HepG2 (cell line): ENCODE results near the gene TPX2. TPM values are rescaled to one million over a fixed set of nuclear protein-coding genes. Genes with fewer than 3 reads are reported as not detected.

Experiments
- ATAC-seq: fragments of 200-7000 bp; cut with Tn5 transposase; 3 replicates; pipeline ENCODE4 v1.9.1; 2020; ENCODE audit warnings: mild to moderate bottlenecking, moderate library complexity
- BruUV-seq: library from RNA; stranded (reverse); fragments of 400-500 nt; replicated peaks from 2 replicates; lab custom pipeline; 2021; lab: Mats Ljungman, UMichigan
- CTCF ChIA-PET: fragments of 300-600 bp; formaldehyde crosslinking; extraction: SDS; loops from one replicate; lab custom pipeline; 2021; ENCODE audit warnings: low total read pairs, inconsistent platforms, low intra/inter-chr PET ratio; lab: Yijun Ruan, JAX
- POLR2A ChIA-PET: fragments of 350-600 bp; sonication (Branson Sonifier 250); formaldehyde crosslinking; loops from one replicate; lab custom pipeline; 2020; ENCODE audit warnings: antibody characterized with exemption, inconsistent platforms; lab: Yijun Ruan, JAX
- DNase-seq: peaks from one replicate; pipeline ENCODE4 v3.0.0-alpha.2; 2015; ENCODE audit warnings: low spot score
- FAIRE-seq: peaks from 3 replicates; lab custom pipeline; 2011; peaks lifted over from hg19 to GRCh38; lab: Jason Lieb, UNC
- H2AFZ ChIP-seq: one replicate; pipeline ENCODE4 v1.6.1; 2011; ENCODE audit warnings: low read length, inconsistent platforms
- H3K27ac ChIP-seq: fragments of 300-600 bp; 3 replicates; pipeline ENCODE4 v1.8.0; 2011; ENCODE audit warnings: mixed run types, mild to moderate bottlenecking, mixed read lengths, low read length, inconsistent platforms; ENCODE audit not compliant: insufficient read depth; ENCODE audit errors: extremely low read length
- H3K27me3 ChIP-seq, 2 experiments: fragments of 200-600 bp in 1 of 2; 2 replicates in 1 of 2; 3 replicates in 1 of 2; pipeline versions ENCODE4 v1.6.0 to v1.8.0; 2011; ENCODE audit warnings: low read length in 2 of 2, mild to moderate bottlenecking in 2 of 2, moderate library complexity in 2 of 2, inconsistent platforms in 1 of 2; ENCODE audit not compliant: insufficient read depth in 2 of 2, control insufficient read depth in 1 of 2
- H3K36me3 ChIP-seq, 2 experiments: fragments of 200-600 bp in 1 of 2; replicated peaks in 1 of 2; 2 replicates in 1 of 2; 3 replicates in 1 of 2; pipeline versions ENCODE4 v1.5.1 to v1.8.0; 2011; ENCODE audit warnings: low read length in 2 of 2, inconsistent platforms in 1 of 2; ENCODE audit not compliant: insufficient read depth in 2 of 2, control insufficient read depth in 1 of 2
- H3K4me1 ChIP-seq: 2 replicates; pipeline ENCODE4 v1.5.1; 2012; ENCODE audit warnings: low read length, inconsistent platforms; ENCODE audit not compliant: insufficient read depth
- H3K4me2 ChIP-seq: 2 replicates; pipeline ENCODE4 v1.6.0; 2011; ENCODE audit warnings: low read depth, low read length, inconsistent platforms
- H3K4me3 ChIP-seq, 3 experiments: fragments of 200-600 bp in 1 of 3; sonication (generic), shearing (Covaris generic) in 1 of 3; replicated peaks in 1 of 3; 2 replicates each; pipeline ENCODE4 v1.5.1; 2011 to 2016; ENCODE audit warnings: low read length in 3 of 3, inconsistent platforms in 2 of 3, low read depth in 2 of 3, mild to moderate bottlenecking in 2 of 3, control low read depth in 1 of 3, mixed read lengths in 1 of 3; ENCODE audit not compliant: insufficient read depth in 1 of 3
- H3K79me2 ChIP-seq: one replicate; pipeline ENCODE4 v1.6.1; 2011; ENCODE audit warnings: low read length, inconsistent platforms; ENCODE audit not compliant: insufficient read depth
- H3K9ac ChIP-seq: 2 replicates; pipeline ENCODE4 v1.6.0; 2011; ENCODE audit warnings: mild to moderate bottlenecking, low read depth, low read length, inconsistent platforms; ENCODE audit not compliant: insufficient read depth
- H3K9me3 ChIP-seq: 2 replicates; pipeline ENCODE4 v1.5.1; 2012; ENCODE audit warnings: mild to moderate bottlenecking, low read length
- H4K20me1 ChIP-seq: 2 replicates; pipeline ENCODE4 v1.6.0; 2011; ENCODE audit warnings: inconsistent platforms, mild to moderate bottlenecking, low read length, moderate library complexity; ENCODE audit not compliant: insufficient read depth
- BORCS8-MEF2B ChIP-seq: sonication (generic); formaldehyde crosslinking; IDR thresholded peaks from 2 replicates; pipeline ENCODE4 v1.8.0; 2022; ENCODE audit warnings: mild to moderate bottlenecking, missing genetic modification reagents
- GTF3A ChIP-seq: sonication (generic); formaldehyde crosslinking; conservative IDR thresholded peaks from 2 replicates; pipeline ENCODE4 v1.4.0; 2020; ENCODE audit warnings: mild to moderate bottlenecking, missing genetic modification reagents
- ISL2 ChIP-seq: sonication (generic); formaldehyde crosslinking; IDR thresholded peaks from 2 replicates; pipeline ENCODE4 v1.5.0; 2020; ENCODE audit warnings: missing genetic modification reagents
- KMT2B ChIP-seq: IDR thresholded peaks from 2 replicates; pipeline ENCODE4 v1.6.1; 2016; ENCODE audit warnings: missing genetic modification reagents, missing compliant biosample characterization
- MEIS2 ChIP-seq: sonication (generic); formaldehyde crosslinking; IDR thresholded peaks from 2 replicates; pipeline ENCODE4 v1.9.0; 2021; ENCODE audit warnings: mild to moderate bottlenecking, missing genetic modification reagents
- POLR2A ChIP-seq, 2 experiments: IDR thresholded peaks; 2 replicates each; pipeline ENCODE4 v1.6.1; 2011; ENCODE audit warnings: low read depth in 2 of 2, low read length in 2 of 2, mild to moderate bottlenecking in 1 of 2, moderate library complexity in 1 of 2; ENCODE audit not compliant: insufficient read depth in 1 of 2
- STAT5B ChIP-seq: sonication (generic); formaldehyde crosslinking; IDR thresholded peaks from 2 replicates; pipeline ENCODE4 v1.4.0; 2020; ENCODE audit warnings: missing genetic modification reagents
- TCF7 ChIP-seq: sonication (generic); IDR thresholded peaks from 2 replicates; pipeline ENCODE4 v1.6.1; 2016; ENCODE audit warnings: antibody characterized with exemption, low read depth
- TEAD2 ChIP-seq: sonication (generic); formaldehyde crosslinking; IDR thresholded peaks from 2 replicates; pipeline ENCODE4 v1.9.0; 2021; ENCODE audit warnings: missing genetic modification reagents
- ZFP62 ChIP-seq: sonication (generic); formaldehyde crosslinking; IDR thresholded peaks from 2 replicates; pipeline ENCODE4 v1.4.0; 2020; ENCODE audit warnings: missing genetic modification reagents
- ZMAT3 ChIP-seq: sonication (generic); formaldehyde crosslinking; conservative IDR thresholded peaks from 2 replicates; pipeline ENCODE4 v1.7.0; 2021; ENCODE audit warnings: missing genetic modification reagents
- ZNF205 ChIP-seq: IDR thresholded peaks from 2 replicates; pipeline ENCODE4 v1.6.1; 2018; ENCODE audit warnings: missing biosample characterization, missing genetic modification reagents
- ZNF501 ChIP-seq: sonication (generic); formaldehyde crosslinking; IDR thresholded peaks from 2 replicates; pipeline ENCODE4 v1.5.1; 2020; ENCODE audit warnings: mild to moderate bottlenecking, moderate library complexity, missing genetic modification reagents
- ZNF598 ChIP-seq: sonication (generic); formaldehyde crosslinking; IDR thresholded peaks from 2 replicates; pipeline ENCODE4 v1.5.1; 2020; ENCODE audit warnings: mild to moderate bottlenecking, missing genetic modification reagents, borderline replicate concordance
- ZNF773 ChIP-seq: sonication (generic); formaldehyde crosslinking; IDR thresholded peaks from 2 replicates; pipeline ENCODE4 v1.4.0; 2020; ENCODE audit warnings: missing genetic modification reagents, borderline replicate concordance
- ZNF780A ChIP-seq: sonication (generic); formaldehyde crosslinking; IDR thresholded peaks from 2 replicates; pipeline ENCODE4 v1.8.0; 2022; ENCODE audit warnings: mild to moderate bottlenecking, missing genetic modification reagents, moderate library complexity
- WGBS: methylation state at CpG from one replicate; pipeline ENCODE4 v1.1.6; 2017; ENCODE audit warnings: low lambda C conversion rate; 5-methylcytosine and 5-hydroxymethylcytosine counted together
- in situ Hi-C: cut with HindIII; loops from 2 replicates; pipeline ENCODE4 v1.10.0; 2017; ENCODE audit warnings: low pct_unique_long_range_greater_than_20kb; ENCODE audit not compliant: extremely low pct_ligation_motif_present
- intact Hi-C: fragments of 100-400 bp; cut with micrococcal nuclease; formaldehyde crosslinking; loops from one replicate; pipeline ENCODE4 v1.10.0; 2022; ENCODE audit not compliant: unreplicated experiment
- polyA plus RNA-seq, 8 experiments: library from polyadenylated mRNA; depleted of rRNA in 3 of 8; stranded (reverse) in 7 of 8; unstranded in 1 of 8; fragments of >200 nt; fragmentation: Illumina TruSeq in 4 of 8; extraction: Trizol in 4 of 8; gene quantifications; 2 replicates each; pipeline versions ENCODE4 v1.2.1 to v1.2.3, GENCODE V29; 2011 to 2016; ENCODE audit warnings: low read depth in 4 of 8, missing spikeins in 1 of 8, mixed read lengths in 1 of 8; ENCODE audit not compliant: insufficient read depth in 1 of 8
- total RNA-seq, 5 experiments: library from RNA; depleted of rRNA; stranded (reverse); fragments of >200 nt; fragmentation: Illumina TruSeq; extraction: Trizol; gene quantifications; 2 replicates each; pipeline ENCODE4 v1.2.3, GENCODE V29; 2016; ENCODE audit warnings: low read depth in 1 of 5
- TF ChIP-seq, protein P1 (sequence below): sonication (generic); formaldehyde crosslinking; IDR thresholded peaks from 2 replicates; pipeline ENCODE4 v1.8.0; 2022; ENCODE audit warnings: mild to moderate bottlenecking, missing genetic modification reagents, moderate library complexity
- TF ChIP-seq, protein P2 (sequence below), 2 experiments: sonication (generic) in 1 of 2; formaldehyde crosslinking in 1 of 2; IDR thresholded peaks; 2 replicates each; pipeline versions ENCODE4 v1.6.1 to v1.9.0; 2014 to 2022; ENCODE audit warnings: antibody characterized with exemption in 1 of 2, borderline replicate concordance in 1 of 2, inconsistent platforms in 1 of 2, low read depth in 1 of 2, missing genetic modification reagents in 1 of 2

Gene TPX2
- total and polyA plus RNA-seq, 2 of the 13 experiments (the other 11 are each of a cell fraction or from before 2014, with no cell fraction given): 34.3 to 124 TPM

DNA sequence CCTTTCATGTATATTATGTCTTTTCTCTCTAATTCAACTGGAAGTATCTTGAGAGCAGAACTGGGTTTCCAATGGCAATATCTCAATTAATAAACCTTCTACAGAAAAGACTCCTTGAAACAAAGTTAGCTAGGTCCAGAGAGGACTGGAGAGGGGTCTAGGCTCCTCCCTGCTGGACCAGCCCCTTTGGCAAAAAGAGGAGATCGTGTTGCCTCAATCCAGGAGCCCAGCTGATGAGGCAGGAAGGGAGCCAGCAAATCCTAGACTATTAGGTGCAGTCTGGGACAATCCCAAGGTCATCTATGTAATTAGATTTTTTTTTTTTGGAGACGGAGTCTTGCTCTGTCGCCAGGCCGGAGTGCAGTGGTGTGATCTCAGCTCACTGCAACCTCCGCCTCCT is 38.3 kb upstream of the TPX2 start (continued):
- TF ChIP-seq ZNF501 (CRISPR knock-in tag) (0 out of 2 replicates have a peak, but pooled peaks have one; percentile 20), TEAD2 (CRISPR knock-in tag) (no peak)

- ChIA-PET CTCF (no interaction called here), POLR2A (interaction anchor here (28.1 to 33.2 kb wide), 2 partner anchors 13 to 44 kb away, joined by 1981 to 2822 read pairs; partner anchors contain the start of gene BCL2L1)
- ATAC-seq: no peak
- Histone ChIP-seq H2AFZ (no peak overlapping the region), H3K27me3 (no peaks in the 10 kb centered on the region), H3K4me3 (no peak overlapping the region), H3K4me2 (no peak overlapping the region), H3K36me3 (peaks cover 30 to 56% of the 10 kb centered on the region in 2 experiments), H3K9ac (no peak overlapping the region), H4K20me1 (no peaks in the 10 kb centered on the region), H3K9me3 (no peaks in the 10 kb centered on the region), H3K27ac (peak overlapping the region; percentile 83), H3K79me2 (peaks cover 89% of the 10 kb centered on the region), H3K4me1 (peaks cover 100% of the 10 kb centered on the region)
- intact Hi-C loops (no loop called here), in situ Hi-C loops (no loop called here)
- no peak for FAIRE-seq
- BruUV-seq: TSS peak; percentile 4
- 94% methylated on average over 1 of the region's 1 CpG for WGBS
- no peak for DNase-seq
- TF ChIP-seq POLR2A (IDR thresholded peaks at IDR 0.05; ENCODE audit: insufficient read depth in 1 of 2, low read depth in 2 of 2, low read length in 2 of 2) (no peak), ZNF773 (CRISPR knock-in tag) (no peak), KMT2B (CRISPR knock-in tag) (no peak), ZNF780A (no peak), ZFP62 (CRISPR knock-in tag) (no peak), ISL2 (no peak), MEIS2 (CRISPR knock-in tag) (no peak), GTF3A (CRISPR knock-in tag) (no peak), ZMAT3 (no peak), TCF7 (no peak), ZNF205 (CRISPR knock-in tag) (no peak), BORCS8-MEF2B (no peak), STAT5B (CRISPR knock-in tag) (no peak), ZNF598 (no peak)
- TF ChIP-seq, protein P1, sequence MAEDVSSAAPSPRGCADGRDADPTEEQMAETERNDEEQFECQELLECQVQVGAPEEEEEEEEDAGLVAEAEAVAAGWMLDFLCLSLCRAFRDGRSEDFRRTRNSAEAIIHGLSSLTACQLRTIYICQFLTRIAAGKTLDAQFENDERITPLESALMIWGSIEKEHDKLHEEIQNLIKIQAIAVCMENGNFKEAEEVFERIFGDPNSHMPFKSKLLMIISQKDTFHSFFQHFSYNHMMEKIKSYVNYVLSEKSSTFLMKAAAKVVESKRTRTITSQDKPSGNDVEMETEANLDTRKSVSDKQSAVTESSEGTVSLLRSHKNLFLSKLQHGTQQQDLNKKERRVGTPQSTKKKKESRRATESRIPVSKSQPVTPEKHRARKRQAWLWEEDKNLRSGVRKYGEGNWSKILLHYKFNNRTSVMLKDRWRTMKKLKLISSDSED (CRISPR knock-in tag): no peak
- TF ChIP-seq, protein P2, sequence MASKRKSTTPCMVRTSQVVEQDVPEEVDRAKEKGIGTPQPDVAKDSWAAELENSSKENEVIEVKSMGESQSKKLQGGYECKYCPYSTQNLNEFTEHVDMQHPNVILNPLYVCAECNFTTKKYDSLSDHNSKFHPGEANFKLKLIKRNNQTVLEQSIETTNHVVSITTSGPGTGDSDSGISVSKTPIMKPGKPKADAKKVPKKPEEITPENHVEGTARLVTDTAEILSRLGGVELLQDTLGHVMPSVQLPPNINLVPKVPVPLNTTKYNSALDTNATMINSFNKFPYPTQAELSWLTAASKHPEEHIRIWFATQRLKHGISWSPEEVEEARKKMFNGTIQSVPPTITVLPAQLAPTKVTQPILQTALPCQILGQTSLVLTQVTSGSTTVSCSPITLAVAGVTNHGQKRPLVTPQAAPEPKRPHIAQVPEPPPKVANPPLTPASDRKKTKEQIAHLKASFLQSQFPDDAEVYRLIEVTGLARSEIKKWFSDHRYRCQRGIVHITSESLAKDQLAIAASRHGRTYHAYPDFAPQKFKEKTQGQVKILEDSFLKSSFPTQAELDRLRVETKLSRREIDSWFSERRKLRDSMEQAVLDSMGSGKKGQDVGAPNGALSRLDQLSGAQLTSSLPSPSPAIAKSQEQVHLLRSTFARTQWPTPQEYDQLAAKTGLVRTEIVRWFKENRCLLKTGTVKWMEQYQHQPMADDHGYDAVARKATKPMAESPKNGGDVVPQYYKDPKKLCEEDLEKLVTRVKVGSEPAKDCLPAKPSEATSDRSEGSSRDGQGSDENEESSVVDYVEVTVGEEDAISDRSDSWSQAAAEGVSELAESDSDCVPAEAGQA (IDR thresholded peaks at IDR 0.05; ENCODE audit: low read depth): no peak
- TF ChIP-seq, protein P2 (CRISPR knock-in tag; IDR thresholded peaks at IDR 0.05; ENCODE audit: borderline replicate concordance): 0 out of 2 replicates have a peak, but pooled peaks have one; percentile 57
Observed at GRCh38 chr20:31701591-31701990, 37.5 kb upstream of the TPX2 start.
